Activated T-cell treated with anti-CD3 and anti-CD28 coated beads, Interleukin-2, amount 50 U/mL, for 48 hours (primary cell): Measurements from ENCODE around the gene TBC1D14.

Experiments
- DNase-seq, 2 experiments: peaks; one replicate each; pipeline ENCODE4 v3.0.0-alpha.2; 2020

TBC1D14 gene

DNA sequence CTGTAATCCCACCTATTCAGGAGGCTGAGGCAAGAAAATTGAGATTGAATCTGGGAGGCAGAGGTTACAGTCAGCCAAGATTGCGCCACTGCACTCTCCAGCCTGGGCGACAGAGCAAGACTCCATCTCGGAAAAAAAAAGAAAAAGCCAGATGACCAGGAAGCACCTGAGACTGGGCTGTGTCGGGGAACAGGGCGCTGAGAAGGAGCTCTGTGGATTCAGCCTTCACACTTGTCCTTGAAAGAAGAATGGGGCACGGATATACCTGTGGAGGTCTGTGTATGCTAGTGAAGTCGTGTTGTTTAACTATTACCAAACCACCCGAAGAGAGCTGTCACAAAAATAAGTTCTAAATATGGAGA lies 94.2 kb downstream of the TBC1D14 start:
- DNase-seq, result no peak

DNA sequence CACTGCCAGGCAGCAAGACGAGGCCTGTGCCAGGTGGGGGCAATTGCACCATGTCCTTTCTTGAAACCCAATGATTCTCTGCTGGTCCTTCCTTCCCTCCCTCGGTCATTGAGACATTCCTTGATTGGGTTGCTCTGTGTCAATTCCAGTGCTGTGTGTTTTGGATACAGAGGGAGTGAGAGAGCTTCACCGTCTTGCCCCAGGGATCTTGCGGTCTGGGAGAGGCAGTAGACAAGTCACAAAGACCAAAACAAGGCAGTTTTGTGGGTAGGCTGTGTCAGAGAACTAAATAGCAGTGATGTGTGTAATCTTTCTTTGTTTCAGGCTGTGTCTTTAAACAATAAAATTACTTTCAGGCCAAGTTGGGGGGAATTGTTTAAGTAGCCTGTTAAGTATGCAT lies 94.7 kb downstream of the TBC1D14 start:
- no peak for DNase-seq

DNA sequence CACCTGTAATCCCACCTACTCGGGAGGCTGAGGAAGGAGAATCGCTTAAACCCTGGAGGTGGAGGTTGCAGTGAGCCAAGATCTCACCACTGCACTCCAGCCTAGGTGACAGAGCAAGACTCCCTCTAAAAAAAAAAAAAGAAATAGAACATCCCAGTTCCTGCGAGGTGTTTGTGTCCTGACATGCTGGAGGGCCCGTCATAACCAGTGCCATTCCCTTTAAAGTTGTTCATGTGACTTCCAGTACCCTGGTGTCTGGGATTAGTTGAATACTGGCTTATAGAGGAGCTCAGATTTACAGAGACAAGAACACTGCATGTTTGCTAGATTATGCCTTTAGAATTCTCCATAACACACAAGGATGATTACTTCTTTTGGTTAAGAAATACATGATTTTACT lies 95.9 kb downstream of the TBC1D14 start:
- DNase-seq, result no peak

DNA sequence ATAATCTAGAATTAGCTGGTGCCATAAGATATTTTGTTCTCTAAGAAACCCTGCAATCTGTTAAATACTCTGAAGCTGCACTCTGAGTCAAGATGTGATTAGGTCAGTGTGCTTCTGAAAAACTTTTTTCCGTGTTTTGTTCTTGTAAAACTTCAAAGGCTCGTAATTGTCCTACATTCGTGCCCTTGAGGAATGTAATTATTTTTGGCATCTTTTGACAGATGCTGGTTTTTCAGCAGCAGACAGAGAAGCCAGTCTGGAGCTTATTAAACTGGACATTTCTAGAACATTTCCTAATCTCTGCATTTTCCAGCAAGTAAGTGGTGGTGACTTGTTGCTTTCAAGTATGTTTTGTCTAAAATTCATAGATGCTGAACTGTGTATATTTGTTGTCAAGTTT lies 96.8 kb downstream of the TBC1D14 start:
- no peak for DNase-seq

DNA sequence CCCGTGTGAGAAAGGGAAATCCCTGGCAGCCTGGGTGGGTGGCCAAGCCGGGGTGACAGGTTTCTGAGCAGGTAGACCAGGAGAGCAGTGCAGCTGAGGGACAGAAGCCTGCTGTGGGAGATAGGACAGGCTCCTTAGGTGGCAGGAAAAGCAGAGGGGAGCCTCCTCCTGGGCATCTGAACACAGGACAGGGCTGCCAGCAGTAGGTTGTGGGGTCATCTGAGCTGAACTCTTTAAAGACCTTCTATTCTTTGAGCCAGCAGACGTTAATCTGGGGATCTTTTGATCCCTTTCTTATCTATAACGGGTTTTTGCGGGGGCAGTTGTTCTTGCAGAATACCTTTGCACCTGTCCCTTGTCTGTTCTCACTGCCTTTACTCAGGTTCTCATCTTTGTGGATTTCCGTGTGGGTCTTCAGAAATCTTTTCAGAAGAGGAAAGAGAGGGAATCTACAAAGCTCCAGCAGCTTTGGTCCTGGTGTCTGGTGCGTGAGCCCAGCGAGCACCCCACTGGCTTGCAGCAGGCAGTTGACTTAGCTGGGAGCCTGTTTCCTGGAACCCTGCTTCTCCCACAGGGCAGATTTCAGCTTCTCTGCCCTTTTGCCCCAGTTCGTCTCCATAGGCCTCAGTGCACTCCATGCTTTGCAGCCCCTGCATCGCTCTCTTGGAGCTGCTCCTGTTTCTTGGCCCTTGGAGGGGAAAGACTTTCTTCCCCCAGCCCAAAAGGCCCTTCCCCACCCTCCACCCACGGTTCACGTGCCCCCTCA lies 97.7 kb downstream of the TBC1D14 start:
- DNase-seq, result no peak

DNA sequence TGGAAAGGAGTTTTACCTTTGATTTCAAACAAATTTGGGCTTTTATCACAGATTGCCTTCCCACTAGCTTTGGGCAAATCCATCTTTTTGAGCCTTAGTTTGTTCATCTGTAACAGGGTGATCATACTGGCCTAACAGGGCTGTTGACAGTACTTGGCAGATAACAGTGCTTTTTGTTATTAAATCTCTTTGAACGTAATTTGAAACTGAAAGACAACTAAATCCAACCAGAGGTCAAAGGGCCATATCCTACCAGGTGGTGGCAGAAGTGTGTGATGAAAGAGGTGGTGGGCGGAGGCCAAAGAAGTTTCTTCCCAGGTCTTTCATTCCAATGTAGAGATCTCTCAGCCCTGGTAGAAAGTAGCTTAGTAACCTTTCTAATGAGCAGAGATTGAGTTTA lies 98.3 kb downstream of the TBC1D14 start:
- no peak for DNase-seq

DNA sequence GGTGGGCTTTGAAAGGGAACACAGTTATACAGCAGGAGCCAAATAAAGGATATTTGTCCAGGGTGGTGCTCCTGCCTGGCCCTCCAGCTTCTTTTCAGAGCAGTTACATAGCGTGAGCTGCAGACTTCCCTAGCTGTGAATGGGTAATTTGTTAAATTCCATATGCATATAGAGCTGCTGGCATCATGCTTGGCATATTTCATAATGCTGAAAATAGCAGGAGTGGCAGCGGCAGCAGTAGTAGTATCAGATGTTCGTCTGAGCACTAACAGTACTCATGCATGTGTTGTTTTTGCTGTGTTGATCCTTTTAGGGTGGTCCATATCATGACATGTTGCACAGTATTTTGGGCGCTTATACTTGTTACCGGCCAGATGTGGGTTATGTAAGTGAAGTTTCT lies 99.9 kb downstream of the TBC1D14 start:
- no peak for DNase-seq

DNA sequence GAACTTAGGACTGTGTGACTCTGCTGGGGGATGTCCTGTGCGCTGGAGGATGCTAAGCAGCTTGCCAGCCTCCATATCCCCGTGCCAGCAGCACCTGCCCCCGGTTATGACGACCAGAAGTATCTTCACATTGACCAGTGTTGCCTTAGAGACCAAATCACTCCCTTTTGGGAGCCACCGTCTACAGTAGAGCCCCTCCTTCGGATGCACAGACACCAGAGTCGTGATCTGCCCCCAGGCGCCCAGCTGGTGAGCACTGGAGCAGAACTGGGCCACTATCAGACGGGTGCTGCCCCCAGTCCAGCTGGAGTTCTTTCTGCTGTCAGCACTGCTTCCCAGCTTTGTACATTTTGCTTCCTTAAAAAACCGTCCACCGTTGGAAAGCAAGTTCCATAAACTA lies 103.5 kb downstream of the TBC1D14 start:
- DNase-seq, result no peak

DNA sequence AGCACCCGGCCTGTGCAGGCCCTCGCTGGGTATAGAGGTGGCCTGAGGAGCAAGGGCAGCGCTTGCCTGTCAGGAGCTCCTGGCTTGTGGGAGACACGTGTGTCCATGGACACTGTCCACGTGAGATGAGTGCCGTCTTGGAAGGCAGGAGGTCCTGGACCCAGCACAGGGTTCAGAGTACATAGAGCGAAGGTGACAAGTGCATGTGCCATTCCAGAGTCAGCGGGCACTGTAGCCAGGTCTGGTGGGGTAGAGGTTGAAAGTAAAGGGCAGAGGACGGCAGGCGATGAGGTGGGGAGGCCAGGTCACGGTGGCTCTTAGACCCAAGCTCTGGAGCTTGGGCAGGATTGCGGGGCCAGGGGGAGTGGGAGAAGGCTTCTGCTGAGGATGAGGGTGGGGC lies 105.2 kb downstream of the TBC1D14 start:
- DNase-seq, result no peak

DNA sequence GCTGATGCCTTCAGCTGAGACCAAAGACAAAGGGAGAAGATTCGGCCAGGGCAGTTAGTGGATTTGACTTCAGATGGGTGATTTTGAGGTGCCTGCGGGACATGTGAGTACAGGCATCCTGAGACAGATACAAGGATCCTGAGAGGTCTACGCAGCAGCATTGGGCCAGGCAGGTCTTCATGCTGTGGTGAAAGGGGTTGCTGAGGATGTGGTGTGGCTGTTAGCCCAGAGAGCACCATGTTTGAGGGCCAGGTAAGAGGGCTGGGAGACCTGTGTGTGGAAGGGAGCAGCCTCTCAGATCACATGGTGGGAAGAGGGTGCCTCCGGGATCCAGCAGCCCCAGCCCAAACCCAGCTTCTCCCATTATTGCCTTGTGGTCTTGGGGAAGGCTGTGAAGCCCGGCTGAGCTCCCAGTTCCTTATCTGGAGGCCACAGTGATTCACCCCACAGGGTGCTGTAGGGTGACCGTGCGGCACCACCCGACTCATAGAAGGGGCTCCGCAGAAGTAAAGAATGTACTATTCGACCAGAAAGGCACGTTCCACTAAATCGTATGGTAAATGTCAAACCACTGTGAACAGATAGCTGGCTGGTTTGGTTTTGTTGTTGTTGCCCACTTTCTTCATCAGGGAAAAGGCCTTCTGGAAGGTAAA lies 105.9 kb downstream of the TBC1D14 start:
- DNase-seq, result no peak

DNA sequence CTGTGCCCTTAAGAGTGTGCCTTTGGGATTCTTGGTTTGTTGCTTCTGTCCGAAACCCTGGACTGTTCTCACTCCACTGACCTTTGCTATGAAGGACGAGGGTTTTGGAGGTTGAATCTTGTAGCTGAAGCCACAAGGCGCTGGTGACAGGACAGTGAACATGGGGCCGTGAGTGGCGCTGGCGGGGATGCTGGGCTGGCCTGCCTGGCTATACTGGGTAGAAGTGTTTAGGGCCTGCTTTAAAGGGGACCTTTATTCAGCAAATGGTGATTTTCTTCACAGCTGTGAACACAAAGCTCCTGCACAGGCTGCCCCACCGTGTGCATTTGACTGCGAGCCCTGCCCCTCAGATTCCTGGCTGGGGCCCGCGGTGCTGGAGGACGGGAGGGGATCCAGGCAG lies 106.5 kb downstream of the TBC1D14 start:
- no peak for DNase-seq

DNA sequence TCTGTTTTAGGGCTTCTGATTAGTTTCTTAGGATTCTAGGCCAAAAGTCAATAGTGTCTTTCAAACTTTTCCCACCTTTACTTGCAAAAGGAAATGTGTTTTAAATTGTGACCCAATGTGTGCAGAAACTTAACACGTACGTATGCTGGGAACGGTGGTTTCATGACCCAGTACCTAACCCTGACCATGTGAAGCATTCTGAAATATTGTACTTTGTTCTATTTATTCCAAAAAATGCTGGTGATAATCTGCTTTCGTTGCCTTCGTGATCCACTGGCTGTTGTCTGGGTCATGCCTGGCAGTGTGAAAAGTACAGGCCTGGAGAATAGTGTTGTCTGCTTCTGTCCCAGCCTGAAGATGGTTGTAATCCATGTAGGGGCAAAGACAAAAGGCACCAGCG lies 106.9 kb downstream of the TBC1D14 start:
- DNase-seq, result no peak

DNA sequence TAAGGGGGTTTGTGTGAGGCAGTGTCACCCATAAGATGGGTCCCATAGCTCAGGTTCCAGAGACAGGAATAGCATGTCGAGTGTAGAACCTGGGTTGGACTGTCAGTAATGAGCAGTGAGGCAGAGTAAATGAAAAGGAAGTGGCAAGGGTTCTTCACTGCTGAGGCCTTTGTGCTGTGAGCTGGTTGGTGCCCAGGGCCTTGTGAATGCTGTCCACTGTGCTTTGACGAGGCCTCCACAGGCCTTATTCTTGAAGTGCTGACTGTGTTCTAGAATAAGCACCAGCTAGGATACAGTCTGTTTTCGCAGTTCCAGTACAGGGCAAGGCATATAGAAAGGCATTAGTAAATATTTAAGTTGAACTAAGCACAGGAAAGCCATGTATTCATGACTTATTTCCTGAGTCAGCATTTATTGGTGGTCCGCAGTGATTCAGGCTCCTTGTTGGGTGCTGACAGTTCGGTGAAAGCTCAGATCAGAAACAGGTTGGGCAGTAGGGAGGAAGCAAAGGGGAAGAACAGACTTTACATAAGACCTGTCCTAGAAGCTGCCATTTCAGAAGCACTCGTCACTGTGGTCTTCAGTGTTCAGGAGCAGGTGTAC lies 107.9 kb downstream of the TBC1D14 start:
- DNase-seq, result no peak

DNA sequence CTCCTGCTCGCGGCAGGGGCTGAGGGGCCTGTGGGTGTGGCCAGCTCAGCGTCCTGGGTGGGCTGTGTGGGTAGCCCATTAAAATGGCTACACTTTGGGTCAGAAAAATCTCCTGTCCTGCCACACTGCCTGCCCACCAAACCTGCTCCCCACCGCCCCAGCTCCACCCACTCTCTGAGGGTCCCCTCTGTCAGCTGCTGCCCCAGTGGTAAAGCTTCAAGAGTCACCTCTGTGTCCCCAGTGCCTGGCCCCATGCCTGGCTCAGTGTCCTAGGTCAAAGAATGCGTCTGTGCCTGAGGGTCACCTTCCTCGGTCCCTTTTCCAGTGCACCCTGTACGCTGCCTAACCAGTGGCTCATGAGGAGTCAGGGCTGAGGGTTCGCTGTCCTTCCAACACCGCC lies 108.7 kb downstream of the TBC1D14 start:
- DNase-seq, result no peak

DNA sequence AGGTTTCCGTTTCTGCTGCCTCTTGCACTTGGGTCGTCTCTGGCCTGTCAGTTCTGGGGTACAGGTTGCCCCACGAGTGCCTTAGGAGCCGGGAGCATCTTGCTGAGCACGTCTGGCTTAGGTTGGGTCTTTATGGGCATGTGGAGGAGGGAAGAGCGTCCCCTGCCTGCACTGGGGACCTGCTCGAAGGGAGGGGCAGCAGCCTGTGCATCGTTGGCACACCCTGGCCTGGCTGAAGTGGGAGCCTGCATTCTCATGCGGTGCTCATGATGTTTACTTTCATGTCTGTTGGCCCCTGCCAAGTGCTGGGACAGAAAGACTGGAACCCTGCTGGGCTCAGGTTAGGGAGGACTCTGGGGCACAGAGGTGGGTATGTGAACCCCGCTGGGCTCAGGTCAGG lies 109.7 kb downstream of the TBC1D14 start:
- DNase-seq, result no peak

DNA sequence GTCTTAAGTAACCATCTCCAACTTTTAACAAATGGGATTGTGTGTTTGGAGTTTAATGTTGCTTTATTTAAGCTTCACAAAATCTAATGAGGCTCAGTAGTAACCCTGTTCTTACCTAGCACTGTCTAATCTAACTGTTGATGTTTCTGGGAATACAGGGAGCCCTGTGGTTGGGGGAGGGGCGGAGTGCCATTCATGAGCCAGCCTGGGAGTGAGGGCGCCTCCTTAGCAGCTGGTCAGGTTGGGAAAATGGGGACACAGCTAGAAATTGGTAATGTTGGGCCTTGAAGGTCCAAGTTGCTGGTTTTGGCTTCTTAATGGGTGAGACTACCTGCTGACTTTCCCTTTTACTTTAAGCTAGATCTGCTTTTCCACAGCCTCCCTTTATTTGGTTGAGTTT lies 110.7 kb downstream of the TBC1D14 start:
- no peak for DNase-seq

DNA sequence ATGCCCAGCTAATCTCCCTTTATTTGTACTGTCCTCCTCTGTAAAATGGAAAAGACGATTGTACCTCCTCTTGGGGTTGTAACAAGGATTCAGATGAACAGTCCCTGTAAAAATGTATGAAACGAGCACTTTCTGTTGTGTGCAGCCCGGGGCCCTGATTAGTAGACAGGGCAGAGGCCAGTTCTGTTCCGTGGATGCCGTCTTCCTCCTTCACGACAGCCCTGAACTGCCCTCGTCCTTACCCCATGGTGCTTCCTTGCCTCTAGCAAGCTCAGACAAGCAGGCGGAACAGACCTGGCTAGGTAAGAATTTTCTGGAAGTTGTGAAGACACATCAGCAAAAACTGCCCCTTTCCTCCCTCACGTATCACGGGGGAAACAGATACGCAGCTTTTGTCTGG lies 111.2 kb downstream of the TBC1D14 start:
- no peak for DNase-seq

DNA sequence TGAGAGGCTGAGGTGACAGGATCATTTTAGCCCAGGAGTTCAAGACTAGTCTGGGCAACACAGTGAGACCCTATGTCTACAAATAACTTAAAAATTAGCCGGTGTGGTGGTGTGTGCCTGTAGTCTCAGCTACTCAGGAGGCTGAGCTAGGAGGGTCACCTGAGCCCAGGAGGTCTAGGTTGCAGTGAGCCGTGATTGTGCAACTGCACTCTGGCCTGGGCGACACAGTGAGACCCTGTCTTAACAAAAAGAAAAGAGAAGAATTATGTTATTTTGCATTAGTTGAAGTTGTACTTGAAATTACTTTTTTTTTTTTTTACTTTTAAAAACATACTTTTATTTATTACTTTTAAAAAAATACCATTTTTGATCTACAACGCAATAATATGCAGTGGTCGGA lies 111.7 kb downstream of the TBC1D14 start:
- no peak for DNase-seq

DNA sequence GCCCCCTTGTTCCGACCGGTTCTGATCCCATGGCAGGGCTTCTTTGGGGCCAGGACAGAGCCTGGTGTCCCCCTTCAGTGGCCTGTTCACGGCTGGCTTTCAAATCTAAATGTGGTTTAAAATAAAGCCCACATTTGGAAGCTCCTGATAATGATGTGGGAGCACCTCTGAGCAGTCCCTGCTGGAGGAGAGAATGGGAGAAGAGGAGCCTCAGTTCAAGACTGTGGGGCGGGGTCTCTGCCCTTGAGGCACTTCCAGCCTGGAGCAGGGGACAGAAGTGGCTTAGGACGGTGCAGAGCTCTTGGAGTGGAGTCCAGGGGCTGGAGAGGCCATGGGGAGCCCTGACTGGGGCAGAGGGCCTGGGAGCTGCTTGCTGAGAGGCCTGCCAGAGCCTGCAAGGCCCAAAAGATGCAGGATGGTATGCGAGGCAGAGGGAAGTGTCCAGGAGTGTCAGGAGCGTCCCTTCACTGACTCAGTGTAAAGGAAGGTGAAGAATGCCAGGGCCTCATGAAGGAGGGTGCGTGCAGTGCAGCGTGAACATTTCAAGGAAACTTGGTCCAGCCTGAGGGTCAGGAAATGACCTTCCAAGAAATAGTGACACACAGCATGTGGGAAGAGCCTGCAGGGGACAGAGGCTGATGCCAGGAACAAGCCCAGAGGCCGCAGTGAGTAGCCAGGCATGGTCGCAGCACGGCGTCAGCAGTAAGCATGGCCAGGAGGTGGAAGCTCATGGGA lies 112.5 kb downstream of the TBC1D14 start:
- no peak for DNase-seq

DNA sequence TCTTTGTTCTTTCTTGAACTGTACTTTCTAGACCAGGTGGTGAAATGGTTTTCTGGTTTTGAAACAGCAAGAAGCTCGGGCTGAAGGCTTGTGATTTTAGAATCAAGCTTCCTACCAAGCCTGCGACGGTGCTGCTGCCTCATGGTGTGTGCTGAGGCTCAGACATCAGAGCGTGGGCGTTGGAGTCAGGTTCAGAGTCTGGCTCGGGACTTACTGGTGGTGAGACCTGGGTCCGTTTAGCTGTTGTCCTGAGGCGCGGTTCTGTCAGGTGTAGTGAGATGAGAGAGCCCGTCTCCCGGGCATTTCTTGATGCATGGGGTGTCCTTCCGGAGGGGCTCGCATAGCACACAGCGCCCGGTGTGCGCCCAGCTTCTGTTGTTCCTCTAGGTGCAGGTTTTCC lies 113.9 kb downstream of the TBC1D14 start:
- DNase-seq, result no peak

DNA sequence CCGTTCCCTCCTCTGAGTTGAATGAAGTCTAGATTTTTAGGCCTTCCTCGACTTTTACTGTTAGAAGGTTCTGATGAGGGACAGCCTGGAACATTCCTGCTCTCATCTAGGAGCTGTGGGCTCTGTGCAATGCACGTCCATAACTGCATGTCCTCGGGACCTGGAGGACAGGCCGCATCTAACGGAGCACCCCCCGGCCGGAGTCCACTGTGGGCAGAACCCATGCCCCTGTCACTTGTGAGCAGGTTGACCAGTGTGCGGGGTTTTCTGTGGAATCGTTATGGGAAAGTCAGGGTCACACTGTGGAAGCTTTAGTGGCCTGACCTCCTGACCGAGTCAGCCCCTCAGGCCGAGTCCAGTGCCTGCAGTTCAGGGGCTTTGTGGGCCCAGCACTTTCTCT lies 114.3 kb downstream of the TBC1D14 start:
- no peak for DNase-seq

DNA sequence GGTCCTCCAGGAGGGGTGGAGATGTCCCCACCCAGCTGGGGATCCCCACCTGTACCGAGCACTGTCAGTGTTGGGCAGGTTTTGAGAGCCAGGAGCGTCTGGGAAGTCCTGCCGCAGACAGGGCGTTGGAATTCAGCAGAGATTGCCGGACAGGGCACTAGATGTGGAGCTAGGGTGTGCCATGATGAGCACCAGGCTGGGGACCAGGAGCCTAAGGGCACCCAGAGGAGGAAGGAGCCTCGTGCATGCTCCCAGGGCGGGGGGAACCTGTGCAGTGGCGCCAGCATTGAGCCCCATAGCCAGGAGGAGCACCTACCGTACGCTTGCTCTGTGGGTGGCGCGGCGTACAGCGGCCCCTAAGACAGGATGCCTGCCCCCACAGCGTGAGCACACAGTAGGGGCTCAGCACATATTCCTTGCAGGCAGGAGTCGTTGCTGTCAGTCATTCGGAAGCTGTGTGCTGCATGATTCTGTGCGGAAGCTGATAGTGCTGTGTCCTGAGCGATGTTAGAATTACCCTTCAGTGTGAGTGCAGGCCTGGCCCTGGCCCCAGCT lies 114.8 kb downstream of the TBC1D14 start:
- DNase-seq, result no peak

DNA sequence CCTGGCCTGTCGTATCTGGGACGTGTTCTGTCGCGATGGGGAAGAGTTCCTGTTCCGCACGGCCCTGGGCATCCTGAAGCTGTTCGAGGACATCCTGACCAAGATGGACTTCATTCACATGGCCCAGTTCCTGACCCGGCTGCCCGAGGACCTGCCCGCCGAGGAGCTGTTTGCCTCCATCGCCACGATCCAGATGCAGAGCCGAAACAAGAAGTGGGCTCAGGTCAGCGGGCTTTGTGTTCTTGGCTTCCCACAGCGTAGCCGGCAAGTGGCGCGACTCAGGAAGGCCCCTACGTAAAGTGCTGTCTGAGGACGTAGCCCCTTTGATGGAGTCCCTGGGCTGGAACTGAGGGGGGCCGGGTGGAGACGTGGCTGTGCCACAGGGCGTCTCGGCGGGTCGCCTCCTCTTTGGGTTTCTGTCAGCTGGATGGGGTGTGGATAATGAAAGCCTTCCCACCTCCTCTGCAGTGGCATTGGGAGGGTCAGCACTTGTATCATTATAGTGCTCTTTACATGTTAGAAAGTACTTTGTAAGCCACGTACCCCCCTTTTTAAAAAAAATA lies 115.5 kb downstream of the TBC1D14 start:
- no peak for DNase-seq
